NCI-H187 (cell line): ENCODE results near the gene SYNPO2.
"Not testable (repeated sequence)": the region's sequence is repeated elsewhere in the genome, so short reads cannot be mapped to it uniquely, and the experiment has no call there.

ENCODE experiments used
- DNase-seq, 2 experiments: peaks; one replicate each; lab custom pipeline; 2025; lab: John Stamatoyannopoulos, UW

The SYNPO2 gene

GRCh38 chr4:118973295-118973694, 84.6 kb downstream of the SYNPO2 start:
- DNase-seq = no peak

GRCh38 chr4:118974758-118975157, 86.1 kb downstream of the SYNPO2 start:
- no peak for DNase-seq

GRCh38 chr4:118975449-118976192, 87.0 kb downstream of the SYNPO2 start:
- DNase-seq = no peak

- not testable (repeated sequence) for DNase-seq
Observed at GRCh38 chr4:118976193-118976560, 87.5 kb downstream of the SYNPO2 start.

DNA sequence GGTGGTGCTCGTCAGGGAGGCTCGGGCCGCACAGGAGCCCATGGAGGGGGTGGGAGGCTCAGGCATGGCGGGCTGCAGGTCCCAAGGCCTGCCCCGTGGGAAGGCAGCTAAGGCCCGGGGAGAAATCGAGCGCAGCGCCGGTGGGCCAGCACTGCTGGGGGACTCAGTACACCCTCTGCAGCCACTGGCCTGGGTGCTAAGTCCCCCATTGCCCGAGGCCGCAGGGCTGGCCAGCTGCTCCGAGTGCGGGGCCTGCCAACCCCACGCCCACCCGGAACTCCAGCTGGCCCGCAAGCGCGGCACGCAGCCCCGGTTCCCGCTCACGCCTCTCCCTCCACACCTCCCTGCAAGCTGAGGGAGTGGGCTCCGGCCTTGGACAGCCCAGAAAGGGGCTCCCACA, 88.4 kb downstream of the SYNPO2 start:
- DNase-seq = not testable (repeated sequence)

- DNase-seq = no peak
Observed at GRCh38 chr4:118979712-118980111, 91.1 kb downstream of the SYNPO2 start.

GRCh38 chr4:118981171-118981838, 92.7 kb downstream of the SYNPO2 start:
- DNase-seq = no peak

GRCh38 chr4:118981839-118982381, 93.3 kb downstream of the SYNPO2 start:
- no peak for DNase-seq

GRCh38 chr4:118983293-118983692, 94.6 kb downstream of the SYNPO2 start:
- DNase-seq = no peak

GRCh38 chr4:118983831-118984230, 95.2 kb downstream of the SYNPO2 start:
- DNase-seq = no peak

- DNase-seq = no peak
Observed at GRCh38 chr4:118985170-118986000, 96.7 kb downstream of the SYNPO2 start.

GRCh38 chr4:118987959-118988634, 99.4 kb downstream of the SYNPO2 start:
- no peak for DNase-seq

DNA sequence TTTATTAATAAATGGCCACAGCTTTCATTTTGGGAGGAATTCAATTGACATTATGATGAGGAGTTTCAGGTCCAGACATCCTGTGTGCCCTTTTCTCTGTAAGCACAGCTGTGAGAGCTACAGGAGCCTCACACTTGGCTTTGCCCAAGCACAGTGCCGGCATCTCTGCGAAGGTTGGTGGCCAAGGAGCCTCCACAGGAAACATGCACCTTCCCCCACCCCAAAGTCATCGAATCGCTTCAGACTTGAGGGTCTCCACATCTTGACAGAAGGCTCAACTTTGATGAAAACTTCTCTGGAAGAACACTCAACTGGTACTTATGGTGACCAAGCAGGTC, 100.0 kb downstream of the SYNPO2 start:
- no peak for DNase-seq

- DNase-seq = no peak
Observed at GRCh38 chr4:118989098-118990080, 100.7 kb downstream of the SYNPO2 start.

GRCh38 chr4:118991686-118992085, 103.0 kb downstream of the SYNPO2 start:
- no peak for DNase-seq

DNA sequence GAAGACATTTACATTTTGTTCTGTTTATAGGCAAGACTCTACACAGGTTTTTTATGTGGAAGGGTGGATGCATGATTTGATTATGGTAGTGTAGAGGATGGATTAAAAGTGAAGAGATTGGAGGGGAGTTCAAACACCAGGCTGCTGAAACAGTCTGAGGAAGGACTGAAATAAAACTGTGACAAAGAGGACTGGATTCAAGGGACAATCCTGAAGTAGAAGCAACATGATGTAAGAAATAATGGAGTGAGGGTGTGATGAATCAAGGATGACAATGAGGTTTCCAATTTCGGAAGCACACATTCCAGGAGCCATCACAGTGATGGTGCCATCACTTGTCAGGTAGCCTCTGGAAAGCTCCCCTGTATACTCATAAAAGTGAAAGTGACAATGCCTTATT, 103.5 kb downstream of the SYNPO2 start:
- DNase-seq = no peak

- DNase-seq = no peak
Observed at GRCh38 chr4:118993333-118993732, 104.7 kb downstream of the SYNPO2 start.

GRCh38 chr4:118994030-118994429, 105.4 kb downstream of the SYNPO2 start:
- DNase-seq = no peak

GRCh38 chr4:118995693-118996391, 107.2 kb downstream of the SYNPO2 start:
- DNase-seq = no peak

DNA sequence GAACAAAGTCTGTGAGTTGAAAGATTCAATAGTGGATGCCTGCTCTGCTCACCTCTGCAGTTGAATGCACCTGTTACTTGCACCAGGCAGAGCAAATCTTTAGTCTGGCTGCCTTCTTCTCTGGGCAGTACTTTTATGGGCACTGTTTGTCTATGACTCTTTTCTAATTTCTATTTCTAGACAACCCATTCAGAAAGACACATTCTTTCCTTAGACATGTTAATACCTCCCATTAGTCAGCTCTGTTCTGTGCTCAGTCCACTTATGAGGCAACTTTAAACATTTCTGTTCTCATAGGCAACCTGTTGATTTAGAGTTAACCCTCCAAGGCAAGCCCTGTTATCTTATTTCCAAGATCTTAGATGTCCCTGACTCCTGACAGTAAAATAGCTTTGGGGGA, 108.9 kb downstream of the SYNPO2 start:
- DNase-seq = no peak
